ENCODE measurements around the gene KHDC1L.
"Not testable (repeated sequence)": the region's sequence is repeated elsewhere in the genome, so short reads cannot be mapped to it uniquely, and the experiment has no call there.

KHDC1L gene

GRCh38 chr6:73240730-73241129, 15.4 kb upstream of the KHDC1L start:
- no peak for DNase-seq
- Histone ChIP-seq H3K36me3 (replicated peaks) (no peaks in the 10 kb centered on the region), H3K4me3 (ENCODE audit: low read depth, low read length) (no peak overlapping the region), H3K27me3 (replicated peaks) (no peaks in the 10 kb centered on the region), H3K27ac (no peak overlapping the region)
- in situ Hi-C loops (cut with HindIII; ENCODE audit: low pct_ligation_motif_present, low sequenced_read_pairs), result no loop called here
- no peak for TF ChIP-seq CTCF (IDR thresholded peaks at IDR 0.05; ENCODE audit: low read depth, low read length, missing control alignments)

GRCh38 chr6:73236144-73236750, 11.0 kb upstream of the KHDC1L start:
- Histone ChIP-seq H3K27me3 (replicated peaks) (no peaks in the 10 kb centered on the region), H3K36me3 (replicated peaks) (no peaks in the 10 kb centered on the region), H3K4me3 (ENCODE audit: low read depth, low read length) (no peak overlapping the region), H3K27ac (peak overlapping the region; percentile 43)
- no peak for TF ChIP-seq CTCF (IDR thresholded peaks at IDR 0.05; ENCODE audit: low read depth, low read length, missing control alignments)
- in situ Hi-C loops (cut with HindIII; ENCODE audit: low pct_ligation_motif_present, low sequenced_read_pairs), result no loop called here
- peak; percentile 51 for DNase-seq

GRCh38 chr6:73234733-73235132, 9.4 kb upstream of the KHDC1L start:
- DNase-seq, result peak; percentile 43
- H3K4me3 ChIP-seq (ENCODE audit: low read depth, low read length), result no peak overlapping the region
- H3K27me3 ChIP-seq (replicated peaks), result no peaks in the 10 kb centered on the region
- H3K27ac ChIP-seq, result no peak overlapping the region
- no peak for TF ChIP-seq CTCF (IDR thresholded peaks at IDR 0.05; ENCODE audit: low read depth, low read length, missing control alignments)
- no peaks in the 10 kb centered on the region for H3K36me3 ChIP-seq (replicated peaks)
- in situ Hi-C loops (cut with HindIII; ENCODE audit: low pct_ligation_motif_present, low sequenced_read_pairs), result no loop called here

- DNase-seq; H3K27me3 ChIP-seq (replicated peaks); H3K4me3 ChIP-seq (ENCODE audit: low read depth, low read length); in situ Hi-C loops (cut with HindIII; ENCODE audit: low pct_ligation_motif_present, low sequenced_read_pairs); H3K36me3 ChIP-seq (replicated peaks); H3K27ac ChIP-seq: not testable (repeated sequence)
These were observed 8.7 kb upstream of the KHDC1L start for GRCh38 chr6:73233971-73234370.

GRCh38 chr6:73233048-73233447, 7.8 kb upstream of the KHDC1L start:
- in situ Hi-C loops (cut with HindIII; ENCODE audit: low pct_ligation_motif_present, low sequenced_read_pairs), result no loop called here
- Histone ChIP-seq H3K27me3 (replicated peaks) (no peaks in the 10 kb centered on the region), H3K36me3 (replicated peaks) (no peaks in the 10 kb centered on the region), H3K27ac (no peak overlapping the region), H3K4me3 (ENCODE audit: low read depth, low read length) (no peak overlapping the region)
- TF ChIP-seq CTCF (IDR thresholded peaks at IDR 0.05; ENCODE audit: low read depth, low read length, missing control alignments), result no peak
- no peak for DNase-seq

GRCh38 chr6:73231986-73232391, 6.7 kb upstream of the KHDC1L start:
- no peak for TF ChIP-seq CTCF (IDR thresholded peaks at IDR 0.05; ENCODE audit: low read depth, low read length, missing control alignments)
- H3K27me3 ChIP-seq (replicated peaks), result no peaks in the 10 kb centered on the region
- no peak overlapping the region for H3K4me3 ChIP-seq (ENCODE audit: low read depth, low read length)
- no peak for DNase-seq
- in situ Hi-C loops (cut with HindIII; ENCODE audit: low pct_ligation_motif_present, low sequenced_read_pairs), result no loop called here
- no peaks in the 10 kb centered on the region for H3K36me3 ChIP-seq (replicated peaks)
- no peak overlapping the region for H3K27ac ChIP-seq
